Stomach (tissue), 9 donors: Measurements from ENCODE around the gene MGAT5. TPM values are rescaled to one million over a fixed set of nuclear protein-coding genes. Genes with fewer than 3 reads are reported as not detected.

Experiments
- DNase-seq, 2 donors: peaks; one replicate each; pipeline versions ENCODE4 v3.0.0 to v3.0.0-alpha.2; 2013 to 2019
- H3K27ac ChIP-seq, 5 donors: fragments of 200-600 bp in 4 of 5; sonication (generic) in 4 of 5; one replicate each; pipeline ENCODE4 v1.5.1; 2013 to 2019; ENCODE audit warnings: mild to moderate bottlenecking in 1 of 5, moderate library complexity in 1 of 5
- H3K27me3 ChIP-seq, 3 donors: fragments of 200-600 bp; sonication (generic); one replicate each; pipeline ENCODE4 v1.5.1; 2017 to 2019; ENCODE audit warnings: mixed run types in 1 of 3
- H3K36me3 ChIP-seq, 4 donors: fragments of 200-600 bp; sonication (generic); 1 replicate in 3 of 4; 2 replicates in 1 of 4; pipeline ENCODE4 v1.5.1; 2016 to 2019
- H3K4me1 ChIP-seq, 4 donors: fragments of 200-600 bp; sonication (generic); one replicate each; pipeline ENCODE4 v1.5.1; 2016 to 2019
- H3K4me3 ChIP-seq, 4 donors: fragments of 200-600 bp; sonication (generic) in 3 of 4; one replicate each; pipeline ENCODE4 v1.5.1; 2016 to 2019; ENCODE audit warnings: mild to moderate bottlenecking in 1 of 4
- H3K9me3 ChIP-seq, 4 donors: fragments of 200-600 bp; sonication (generic); one replicate each; pipeline ENCODE4 v1.5.1; 2016 to 2019
- CTCF ChIP-seq, 7 experiments: fragments of 450-650 bp in 4 of 7; fragments of 200-600 bp in 3 of 7; sonication (generic) in 3 of 7; IDR thresholded peaks; one replicate each; pipeline ENCODE4 v1.5.1; 2016 to 2019; ENCODE audit warnings: antibody characterized with exemption in 7 of 7, control low read depth in 2 of 7, mild to moderate bottlenecking in 1 of 7
- EP300 ChIP-seq: sonication (generic); formaldehyde crosslinking; IDR thresholded peaks from one replicate; pipeline ENCODE4 v1.6.1; 2017; ENCODE audit warnings: antibody characterized with exemption
- POLR2A ChIP-seq, 4 donors: fragments of 450-650 bp; IDR thresholded peaks; one replicate each; pipeline ENCODE4 v1.6.1; 2016; ENCODE audit warnings: antibody characterized with exemption in 4 of 4, control low read depth in 2 of 4, mild to moderate bottlenecking in 1 of 4, moderate library complexity in 1 of 4
- POLR2AphosphoS5 ChIP-seq, 3 donors: sonication (generic); formaldehyde crosslinking; IDR thresholded peaks; one replicate each; pipeline ENCODE4 v1.6.1; 2016; ENCODE audit warnings: antibody characterized with exemption in 3 of 3
- WGBS, 5 donors: extraction: QIAGEN DNeasy Blood & Tissue Kit in 3 of 5; methylation state at CpG; one replicate each; pipeline versions ENCODE4 v1.1.5 to v1.1.7; 2013 to 2018; 5-methylcytosine and 5-hydroxymethylcytosine counted together
- intact Hi-C: fragments of 100-400 bp; cut with DNase I; formaldehyde crosslinking; loops from one replicate; pipeline ENCODE4 v1.15.1; 2023; ENCODE audit warnings: low total_unique reads
- polyA plus RNA-seq, 3 donors: library from polyadenylated mRNA; stranded (reverse); fragments of 200-250 nt; gene quantifications; one replicate each; pipeline ENCODE4 v1.2.3, GENCODE V29; 2013
- total RNA-seq, 5 donors: library from RNA; depleted of rRNA; stranded (reverse); fragments of >200 nt; gene quantifications; one replicate each; pipeline versions ENCODE4 v1.1.0 to v1.2.3, GENCODE V29; 2014 to 2016
- donor health status: healthy with polysubstance abuse.
- donor health status: Bipolar disorder and iron deficiency.
- donor health status: healthy.

Gene MGAT5
- total and polyA plus RNA-seq, 8 donors, result 3.9 to 125 (median 46.0) TPM

GRCh38 chr2:134441153-134441863 lies 187.4 kb downstream of the MGAT5 start:
- Histone ChIP-seq H3K4me3 (no peak overlapping the region), H3K27me3 (no peaks in the 10 kb centered on the region), H3K36me3 (peaks cover 0 to 89% (median 67%) of the 10 kb centered on the region in 4 donors), H3K4me1 (peaks cover 0 to 23% (median 14%) of the 10 kb centered on the region in 4 donors), H3K27ac (no peak overlapping the region), H3K9me3 (no peaks in the 10 kb centered on the region)
- DNase-seq, result no peak
- no peak for TF ChIP-seq POLR2A (IDR thresholded peaks at IDR 0.05)
- TF ChIP-seq EP300, result no peak
- no peak for TF ChIP-seq CTCF (IDR thresholded peaks at IDR 0.05)
- no peak for TF ChIP-seq POLR2AphosphoS5 (IDR thresholded peaks at IDR 0.05)
- intact Hi-C loops, result no loop called here
- 85 to 96% (median 95%) methylated on average over 10 to 11 of the region's 11 CpGs for WGBS, 5 donors

- H3K4me1 ChIP-seq, result peaks cover 0 to 19% (median 15%) of the 10 kb centered on the region in 4 donors
- H3K36me3 ChIP-seq, result peaks cover 13 to 95% (median 80%) of the 10 kb centered on the region in 4 donors
- intact Hi-C loops, result no loop called here
- DNase-seq, result no peak
- 54 to 74% (median 59%) methylated on average over 10 to 11 of the region's 11 CpGs for WGBS, 5 donors
- no peaks in the 10 kb centered on the region for H3K9me3 ChIP-seq
- no peaks in the 10 kb centered on the region for H3K27me3 ChIP-seq
- no peak overlapping the region for H3K27ac ChIP-seq
- TF ChIP-seq EP300 (no peak), POLR2AphosphoS5 (IDR thresholded peaks at IDR 0.05) (no peak), POLR2A (IDR thresholded peaks at IDR 0.05) (no peak), CTCF (IDR thresholded peaks at IDR 0.05) (no peak)
- no peak overlapping the region for H3K4me3 ChIP-seq
Observed at GRCh38 chr2:134443814-134444480, 190.1 kb downstream of the MGAT5 start.

GRCh38 chr2:134445116-134445515 lies 191.2 kb downstream of the MGAT5 start:
- Histone ChIP-seq H3K4me1 (peaks cover 0 to 19% (median 15%) of the 10 kb centered on the region in 4 donors), H3K9me3 (no peaks in the 10 kb centered on the region), H3K36me3 (peaks cover 13 to 95% (median 83%) of the 10 kb centered on the region in 4 donors), H3K4me3 (no peak overlapping the region), H3K27ac (no peak overlapping the region), H3K27me3 (no peaks in the 10 kb centered on the region)
- DNase-seq, result no peak
- TF ChIP-seq EP300 (no peak), POLR2A (IDR thresholded peaks at IDR 0.05) (no peak), POLR2AphosphoS5 (IDR thresholded peaks at IDR 0.05) (no peak), CTCF (IDR thresholded peaks at IDR 0.05) (no peak)
- WGBS, 5 donors, result 88 to 99% (median 97%) methylated on average over 4 of the region's 4 CpGs
- intact Hi-C loops, result no loop called here

GRCh38 chr2:134445985-134446382 lies 192.1 kb downstream of the MGAT5 start:
- intact Hi-C loops, result no loop called here

More at GRCh38 chr2:134445985-134446382, 192.1 kb downstream of the MGAT5 start:
- WGBS, 5 donors, result 78 to 91% (median 88%) methylated on average over 11 of the region's 11 CpGs
- H3K36me3 ChIP-seq, result peaks cover 13 to 92% (median 81%) of the 10 kb centered on the region in 4 donors
- H3K9me3 ChIP-seq, result no peaks in the 10 kb centered on the region
- no peaks in the 10 kb centered on the region for H3K27me3 ChIP-seq
- TF ChIP-seq CTCF (IDR thresholded peaks at IDR 0.05) (no peak), EP300 (no peak), POLR2AphosphoS5 (IDR thresholded peaks at IDR 0.05) (no peak), POLR2A (IDR thresholded peaks at IDR 0.05) (no peak)
- H3K27ac ChIP-seq, result no peak overlapping the region
- no peak for DNase-seq
- H3K4me3 ChIP-seq, result no peak overlapping the region
- peaks cover 0 to 19% (median 15%) of the 10 kb centered on the region in 4 donors for H3K4me1 ChIP-seq
